T-helper 1 cell treated with Interleukin-12 subunit alpha and Interleukin-12 subunit beta and Interleukin-4 antibody, amounts not matched to agents 30 ng/mL and 1 ng/mL, for 36 hours (primary cell): Measurements from ENCODE around the gene SLC10A6. TPM values are rescaled to one million over a fixed set of nuclear protein-coding genes. Genes with fewer than 3 reads are reported as not detected.
"Not testable (repeated sequence)": the region's sequence is repeated elsewhere in the genome, so short reads cannot be mapped to it uniquely, and the experiment has no call there.

Source experiments
- intact Hi-C: fragments of 100-400 bp; cut with micrococcal nuclease; formaldehyde crosslinking; loops from one replicate; pipeline ENCODE4 v1.15.1; 2024
- total RNA-seq: library from RNA; stranded (reverse); gene quantifications from 2 replicates; pipeline ENCODE4 v1.2.3, GENCODE V29; 2022

Gene SLC10A6
- not detected in 2 replicates for total RNA-seq

DNA sequence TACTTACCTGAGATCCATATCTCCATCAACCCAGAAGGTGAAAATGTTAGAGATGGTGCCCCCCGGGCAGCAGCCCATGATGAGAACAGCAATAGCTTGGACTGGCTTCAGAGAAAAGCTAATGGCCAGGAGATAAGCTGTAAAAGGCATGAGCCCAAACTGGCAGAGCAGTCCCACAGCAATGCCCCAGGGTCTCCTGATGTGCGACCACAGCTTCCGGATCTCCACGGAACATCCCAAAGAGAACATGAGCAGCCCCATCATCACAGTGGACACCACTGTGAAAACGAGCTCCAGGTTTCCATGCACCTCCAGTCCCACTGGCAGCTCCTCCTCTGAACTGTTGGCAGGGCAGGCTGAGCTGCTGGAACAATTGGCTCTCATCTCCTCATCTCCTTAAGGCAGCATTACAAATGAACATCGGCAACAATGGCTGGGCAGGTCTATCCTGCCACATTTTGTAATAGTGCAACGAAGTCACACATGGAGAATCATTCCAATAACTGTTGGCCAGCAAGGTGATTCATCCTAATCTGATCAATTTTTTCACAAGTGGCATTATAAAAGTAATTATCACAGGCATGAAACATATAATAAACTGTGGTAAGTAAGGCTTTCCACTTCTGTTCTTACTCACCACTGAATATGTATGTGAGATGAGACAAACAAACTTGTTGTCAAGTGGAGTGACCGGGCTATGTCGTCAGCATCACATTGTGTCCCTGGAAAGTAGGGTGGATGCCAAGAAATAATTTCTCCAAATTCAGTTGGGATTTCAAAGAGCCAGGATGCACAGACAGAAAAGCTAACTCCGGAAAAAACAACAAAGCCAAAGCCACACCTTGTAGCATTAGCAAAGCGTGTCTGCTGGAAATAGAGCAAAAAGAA is at the start of gene SLC10A6:
Gene SLC10A6 (minus strand): TSS at position 653 of the 888 bp plus-strand sequence. CDS start 269 bp downstream, at position 384.
- intact Hi-C loops = no loop called here

GRCh38 chr4:86898562-86898961 is 49.4 kb upstream of the SLC10A6 start:
- intact Hi-C loops = loop anchor here (5.0 to 10.0 kb wide), 2 partner anchors 306 to 1814 kb away; partner anchors contain the start of gene PTPN13

- intact Hi-C loops = loop anchor here (5.0 to 10.0 kb wide), 2 partner anchors 304 to 1812 kb away; partner anchors contain the start of gene PTPN13
Observed at GRCh38 chr4:86896596-86896995, 47.4 kb upstream of the SLC10A6 start.

GRCh38 chr4:86895692-86896488 is 46.7 kb upstream of the SLC10A6 start:
- intact Hi-C loops = loop anchor here (1.0 to 10.0 kb wide), 7 partner anchors 243 to 1811 kb away; partner anchors contain the start of gene PTPN13

DNA sequence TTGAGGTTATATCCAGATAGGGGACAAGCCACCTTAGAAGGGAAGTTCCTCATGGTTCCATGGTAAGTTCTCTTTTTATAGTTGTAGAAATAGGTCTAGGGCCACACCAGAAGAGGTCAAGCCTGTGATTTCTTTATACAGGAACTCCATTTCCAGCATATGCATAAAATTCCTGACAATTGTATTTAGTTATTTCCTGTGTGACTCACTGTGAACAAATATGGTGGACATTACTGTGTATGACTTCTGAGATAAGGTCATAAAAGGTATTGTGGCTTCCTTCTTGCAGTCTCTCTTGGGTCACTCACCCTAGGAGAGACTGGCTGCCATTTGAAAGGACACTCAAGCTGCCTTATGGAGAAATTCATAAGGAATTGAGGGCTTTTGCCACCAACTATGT is 45.3 kb upstream of the SLC10A6 start:
- intact Hi-C loops = loop anchor here (2.0 to 10.0 kb wide), 5 partner anchors 242 to 1810 kb away; partner anchors contain the start of gene MAPK10

GRCh38 chr4:86893136-86893535 is 44.0 kb upstream of the SLC10A6 start:
- intact Hi-C loops = loop anchor here (5.0 to 10.0 kb wide), 2 partner anchors 531 to 1808 kb away; partner anchors contain the start of gene MAPK10

GRCh38 chr4:86892636-86892960 is 43.4 kb upstream of the SLC10A6 start:
- intact Hi-C loops = loop anchor here (5.0 to 10.0 kb wide), 2 partner anchors 530 to 1808 kb away; partner anchors contain the start of gene MAPK10

- intact Hi-C loops = loop anchor here (5.0 to 10.0 kb wide), 2 partner anchors 530 to 1807 kb away; partner anchors contain the start of gene MAPK10
Observed at GRCh38 chr4:86891762-86892635, 42.8 kb upstream of the SLC10A6 start, which contains the start of gene C4orf36. Gene C4orf36, minus strand, starts transcription at chr4:86892422. Its CDS starts 902 bp downstream, at chr4:86891520.

DNA sequence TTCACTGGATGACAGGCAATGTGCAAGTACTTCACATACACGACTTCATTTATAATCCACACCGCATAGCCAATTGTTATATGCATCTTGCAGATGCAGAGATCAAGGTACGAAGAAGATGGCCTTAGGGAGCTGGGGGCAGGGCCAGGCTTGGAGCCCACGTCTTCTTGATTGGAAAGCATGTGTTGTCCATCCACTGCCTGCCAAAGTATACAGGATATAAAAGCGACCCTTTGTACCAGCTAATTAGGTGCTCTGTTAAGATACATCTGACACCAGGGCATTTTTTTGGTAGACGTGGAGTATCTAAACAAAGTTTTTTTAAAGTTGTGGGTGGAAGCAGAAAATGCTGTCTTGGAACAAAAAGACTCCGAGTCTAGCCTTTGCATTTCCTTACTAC is 41.6 kb upstream of the SLC10A6 start:
- intact Hi-C loops = loop anchor here (5.0 to 10.0 kb wide), 2 partner anchors 528 to 1806 kb away; partner anchors contain the start of gene MAPK10

- intact Hi-C loops = no loop called here
Observed at GRCh38 chr4:86879641-86880040, 30.5 kb upstream of the SLC10A6 start.

- intact Hi-C loops = no loop called here
Observed at GRCh38 chr4:86878640-86879039, 29.5 kb upstream of the SLC10A6 start.

DNA sequence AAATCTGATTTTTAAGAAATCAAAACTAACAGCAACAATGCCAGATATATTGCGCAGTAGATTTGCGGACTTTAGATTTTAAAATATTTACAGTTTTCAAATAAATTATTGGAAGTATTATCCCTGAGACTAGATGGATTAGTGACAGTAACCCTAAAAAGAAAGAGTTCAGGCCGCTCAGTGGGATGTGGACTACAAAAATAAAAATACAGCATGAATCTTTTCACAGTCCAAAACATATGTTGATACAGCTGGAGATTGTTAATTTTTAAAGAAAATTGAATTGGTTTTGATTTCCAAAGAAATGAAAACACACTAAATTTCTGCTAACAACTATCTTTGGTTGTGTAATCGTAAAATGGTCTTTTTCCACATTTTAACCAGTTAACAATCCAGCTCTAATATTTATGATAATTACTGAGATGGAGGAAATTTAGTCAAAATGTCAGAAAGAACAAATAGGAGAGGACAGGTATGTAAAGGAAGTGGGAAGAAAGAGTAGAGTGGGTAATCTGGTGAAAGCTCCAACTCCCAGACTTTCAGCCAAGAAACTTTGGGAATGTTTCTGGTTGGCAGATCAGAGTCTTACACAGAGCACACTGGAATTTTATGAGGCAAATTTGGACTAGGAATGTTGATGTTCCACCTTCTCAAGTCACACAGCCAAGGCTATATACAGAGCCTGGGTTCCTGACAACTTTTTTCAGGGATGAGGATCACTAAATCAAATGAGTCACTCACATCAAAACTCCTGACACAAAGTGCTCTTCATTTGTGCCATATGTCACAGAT is 27.9 kb upstream of the SLC10A6 start:
- intact Hi-C loops = no loop called here

DNA sequence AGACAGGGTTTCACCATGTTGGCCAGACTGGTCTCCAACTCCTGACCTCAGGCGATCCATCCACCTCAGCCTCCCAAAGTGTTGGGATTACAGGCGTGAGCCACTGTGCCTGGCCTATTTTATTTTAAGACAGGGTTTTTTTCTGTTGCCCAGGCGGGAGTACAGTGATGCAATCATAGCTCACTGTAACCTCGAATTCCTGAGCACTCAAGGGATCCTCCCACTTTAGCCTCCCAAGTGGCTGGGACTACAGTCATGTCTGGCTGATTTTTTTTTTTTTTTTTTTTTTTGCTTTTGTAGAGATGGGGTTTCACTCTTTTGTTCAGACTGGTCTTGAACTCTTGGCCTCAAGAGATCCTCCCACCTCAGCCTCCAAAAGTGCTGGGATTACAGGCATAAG is 26.3 kb upstream of the SLC10A6 start:
- intact Hi-C loops = not testable (repeated sequence)

GRCh38 chr4:86872135-86872534 is 23.0 kb upstream of the SLC10A6 start:
- intact Hi-C loops = no loop called here

- intact Hi-C loops = no loop called here
Observed at GRCh38 chr4:86870442-86871069, 21.4 kb upstream of the SLC10A6 start.

- intact Hi-C loops = no loop called here
Observed at GRCh38 chr4:86857341-86858052, 8.3 kb upstream of the SLC10A6 start.

GRCh38 chr4:86856896-86857295 is 7.7 kb upstream of the SLC10A6 start:
- intact Hi-C loops = no loop called here

DNA sequence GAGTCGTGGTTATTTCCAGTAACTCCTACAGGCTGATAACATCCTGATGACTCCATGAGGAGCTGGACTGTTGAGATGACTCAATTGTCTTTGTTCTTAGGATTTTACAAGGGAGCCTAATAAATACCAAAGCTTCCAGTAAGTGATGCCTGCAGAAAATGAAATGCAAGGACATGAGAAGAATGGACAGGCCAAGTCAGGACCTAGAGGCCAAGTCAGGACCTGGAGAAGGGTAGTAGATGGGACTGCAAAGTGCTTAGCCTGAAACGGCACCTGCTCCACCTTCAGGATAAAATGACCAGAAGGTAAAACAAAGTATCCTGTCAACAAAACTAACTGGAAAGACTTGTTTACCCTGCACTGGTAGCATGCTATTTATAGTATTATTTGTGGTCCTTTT is 6.4 kb upstream of the SLC10A6 start:
- intact Hi-C loops = no loop called here

GRCh38 chr4:86853209-86853608 is 4.0 kb upstream of the SLC10A6 start:
- intact Hi-C loops = no loop called here
